HG03095 (cell line): ENCODE measurements around the gene CABP4.
A peak's percentile ranks its signal among the peaks of the same experiment; 100 is the strongest.

ENCODE experiments used
- ATAC-seq: cut with Tn5 transposase; IDR thresholded peaks from one replicate; pipeline ENCODE4 v1.9.1; 2021; ENCODE audit warnings: moderate library complexity; ENCODE audit not compliant: unreplicated experiment

Gene CABP4

DNA sequence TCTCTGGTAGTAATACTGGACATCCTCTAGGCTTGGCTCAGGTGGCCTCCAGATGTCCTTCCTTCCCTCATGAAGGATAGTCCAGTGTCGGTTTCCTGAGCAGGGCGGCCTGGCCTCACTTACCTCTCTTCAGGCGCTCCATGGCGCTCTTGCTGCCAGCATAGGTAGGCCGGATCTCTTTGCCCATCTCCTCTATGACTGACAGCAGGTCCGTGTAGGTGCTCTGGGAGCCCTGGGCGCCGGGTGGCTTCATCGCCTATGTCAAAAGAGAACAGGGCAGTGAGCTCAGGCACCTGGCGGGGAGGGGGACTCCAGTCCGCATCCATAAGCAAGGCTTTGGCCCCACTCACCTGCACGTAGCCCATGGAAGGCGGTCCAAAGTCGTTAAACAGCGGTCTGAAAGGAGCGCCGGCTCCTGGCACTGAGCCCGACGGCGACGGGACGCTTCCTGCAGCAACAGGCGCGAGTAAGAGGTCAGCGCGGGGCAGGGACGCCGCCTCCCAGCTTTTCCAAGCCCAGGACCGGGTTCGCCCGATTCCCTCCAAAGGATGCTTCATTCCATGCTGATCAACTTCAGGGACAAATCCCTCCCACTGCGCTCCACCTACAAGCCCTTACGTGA, 52.2 kb downstream of the CABP4 start:
- no peak for ATAC-seq

DNA sequence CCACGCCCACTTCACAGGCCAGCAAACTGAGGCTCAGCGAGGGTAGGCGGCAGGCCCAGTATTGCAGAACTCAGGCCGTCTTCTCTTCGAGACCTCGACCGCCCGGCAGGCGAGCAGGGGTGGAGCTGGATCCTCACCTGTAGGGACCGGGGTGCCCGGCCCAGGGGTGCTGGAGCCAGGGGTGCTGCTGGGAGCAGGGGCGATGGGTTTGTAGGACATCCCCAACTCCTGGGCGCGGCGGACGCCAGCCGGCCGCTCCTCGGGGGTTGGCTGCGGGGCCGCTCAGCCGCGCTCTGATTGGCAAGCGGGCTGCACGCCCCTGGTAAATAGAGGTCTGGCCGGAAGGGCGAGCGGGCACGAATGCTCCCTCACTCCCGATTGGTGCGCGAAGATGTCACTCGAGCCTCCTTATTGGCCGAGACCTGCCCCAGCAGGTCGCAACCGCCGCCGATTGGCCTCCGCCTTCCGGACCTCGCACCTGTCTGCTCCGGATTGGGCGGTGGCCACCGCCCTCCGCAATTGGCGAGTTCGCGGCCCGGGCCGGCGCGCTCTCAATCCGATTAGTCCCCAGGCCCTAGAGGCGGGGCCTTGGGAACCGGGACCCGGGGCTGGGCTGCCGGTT, 52.8 kb downstream of the CABP4 start, which contains the start of gene CDK2AP2:
Gene CDK2AP2, minus strand, starts transcription at position 299 of the 622 bp plus-strand sequence. Its CDS starts 80 bp downstream, at position 219.
- peak; percentile 65 for ATAC-seq

DNA sequence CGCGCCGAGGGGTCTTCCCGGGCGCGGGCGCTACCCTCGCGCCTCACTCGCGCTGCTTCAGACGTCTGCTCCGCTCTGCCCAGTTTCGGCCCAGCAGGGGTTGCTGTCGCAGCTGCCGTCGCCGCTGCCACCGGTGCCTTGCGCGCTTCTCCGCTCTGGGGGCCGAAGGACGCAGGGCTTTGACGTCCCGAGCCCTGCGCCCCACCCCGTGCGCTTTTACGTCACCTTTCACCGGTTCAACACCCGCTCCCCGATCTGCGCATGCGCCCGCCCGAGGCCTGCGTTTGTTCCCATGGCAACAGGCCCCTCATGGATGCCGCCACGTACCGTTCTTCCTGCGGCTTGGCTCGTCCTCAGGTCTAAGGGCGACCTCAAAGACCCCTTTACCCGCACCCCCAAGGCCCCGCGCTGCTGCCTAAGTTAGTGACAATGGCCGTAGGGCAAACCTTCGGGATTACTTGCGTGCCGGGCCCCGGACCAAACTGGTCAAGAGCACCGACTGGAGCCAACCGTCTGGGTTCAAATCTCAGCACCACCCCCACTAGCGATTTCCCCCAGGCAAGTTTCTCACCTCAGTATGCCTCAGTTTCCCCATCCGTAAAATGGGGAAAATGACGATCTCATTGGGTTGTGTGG, 53.5 kb downstream of the CABP4 start:
- peak; percentile 34 for ATAC-seq

GRCh38 chr11:67510023-67510345, 54.8 kb downstream of the CABP4 start:
- no peak for ATAC-seq
